Kidney (tissue), 14 donors: Measurements from ENCODE around the gene ALKBH3. TPM values are rescaled to one million over a fixed set of nuclear protein-coding genes. Genes with fewer than 3 reads are reported as not detected.
A peak's percentile ranks its signal among the peaks of the same experiment; 100 is the strongest.

Experiments
- DNase-seq, 5 donors: peaks; one replicate each; pipeline ENCODE4 v3.0.0-alpha.2; 2013 to 2020
- FAIRE-seq: peaks from 2 replicates; lab custom pipeline; 2012; peaks lifted over from hg19 to GRCh38; lab: Jason Lieb, UNC
- H3K27ac ChIP-seq, 2 donors: one replicate each; pipeline ENCODE4 v1.7.0; 2013; ENCODE audit warnings: low read depth in 2 of 2, low read length in 2 of 2, inconsistent platforms in 1 of 2
- H3K27me3 ChIP-seq: one replicate; pipeline ENCODE4 v1.7.1; 2013; ENCODE audit warnings: low read length, inconsistent platforms; ENCODE audit not compliant: control insufficient read depth, insufficient read depth
- H3K36me3 ChIP-seq, 3 donors: one replicate each; pipeline versions ENCODE4 v1.7.0 to v1.7.1; 2013; ENCODE audit warnings: low read length in 3 of 3, control low read depth in 1 of 3, inconsistent platforms in 1 of 3; ENCODE audit not compliant: insufficient read depth in 3 of 3, control insufficient read depth in 2 of 3
- H3K4me1 ChIP-seq, 3 donors: one replicate each; pipeline versions ENCODE4 v1.7.0 to v1.7.1; 2013; ENCODE audit warnings: low read length in 3 of 3, inconsistent platforms in 1 of 3, low read depth in 1 of 3; ENCODE audit not compliant: control insufficient read depth in 2 of 3, insufficient read depth in 2 of 3
- H3K4me3 ChIP-seq, 3 donors: one replicate each; pipeline versions ENCODE4 v1.7.0 to v1.8.1; 2013; ENCODE audit warnings: low read length in 3 of 3, control low read depth in 1 of 3, inconsistent platforms in 1 of 3
- H3K9ac ChIP-seq, 3 donors: one replicate each; pipeline versions ENCODE4 v1.7.0 to v1.7.1; 2013; ENCODE audit warnings: low read length in 3 of 3, control low read depth in 1 of 3, inconsistent platforms in 1 of 3
- H3K9me3 ChIP-seq, 3 donors: one replicate each; pipeline versions ENCODE4 v1.7.0 to v1.7.1; 2013; ENCODE audit warnings: low read length in 3 of 3, control low read depth in 1 of 3, inconsistent platforms in 1 of 3; ENCODE audit not compliant: control insufficient read depth in 2 of 3, insufficient read depth in 1 of 3
- intact Hi-C: fragments of 100-400 bp; cut with DNase I; formaldehyde crosslinking; loops from one replicate; pipeline ENCODE4 v1.11.1; 2022
- polyA plus RNA-seq: library from polyadenylated mRNA; stranded (reverse); fragments of 350-450 nt; fragmentation: Illumina TruSeq; extraction: RNeasy Lipid Tissue Mini Kit (QIAGEN cat#74804); gene quantifications from one replicate; pipeline ENCODE4 v1.2.3, GENCODE V29; 2014; ENCODE audit warnings: low read depth, low replicate concordance; ENCODE audit not compliant: insufficient read depth
- total RNA-seq: library from RNA; stranded (reverse); fragmentation: NEBNext Ultra II Directional; extraction: Animal tissue kit (Norgen Biotek cat#: 25700); gene quantifications from one replicate; pipeline ENCODE4 v1.2.1, GENCODE V29; 2021
- TF ChIP-seq, protein P1 (sequence below): IDR thresholded peaks from 3 replicates; pipeline ENCODE4 v1.5.1; 2012; ENCODE audit warnings: mild to moderate bottlenecking, moderate library complexity, borderline replicate concordance; ENCODE audit not compliant: insufficient read depth; ENCODE audit errors: extremely low read depth
- donor health status: control.
- donor health status: control.
- donor health status: control.
- donor health status: control.
- donor health status: control.
- donor health status: DM: yes; HTN: yes; CAD: no.
- donor health status: Normal renal cell carcinoma (clear cell type).

Gene ALKBH3
- total and polyA plus RNA-seq, 2 donors from 2014 or later: 23.8 to 49.0 TPM

DNA sequence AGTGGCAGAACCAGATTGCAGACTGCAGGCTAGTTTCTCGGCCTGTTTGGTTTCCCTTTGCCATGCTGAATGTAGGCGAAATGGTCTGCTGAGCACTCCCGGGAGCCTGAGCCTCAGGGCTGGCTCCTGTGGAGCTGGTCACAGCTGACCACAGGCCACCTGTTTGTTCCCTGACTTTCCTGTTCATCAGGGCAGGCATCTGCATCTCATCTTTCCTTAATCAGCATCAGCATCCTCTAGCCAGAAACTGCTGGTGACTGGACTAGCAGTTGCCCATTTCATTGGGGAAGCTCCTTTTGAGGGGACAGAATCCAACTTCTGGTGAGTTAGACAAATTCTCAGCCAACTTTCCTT, 41.6 kb downstream of the ALKBH3 start:
- no peak overlapping the region for H3K9ac ChIP-seq
- no peak for FAIRE-seq
- peaks cover 2 to 9% (median 4%) of the 10 kb centered on the region in 3 donors for H3K4me1 ChIP-seq
- H3K36me3 ChIP-seq: peaks cover 5 to 28% (median 8%) of the 10 kb centered on the region in 3 donors
- TF ChIP-seq, protein P1, sequence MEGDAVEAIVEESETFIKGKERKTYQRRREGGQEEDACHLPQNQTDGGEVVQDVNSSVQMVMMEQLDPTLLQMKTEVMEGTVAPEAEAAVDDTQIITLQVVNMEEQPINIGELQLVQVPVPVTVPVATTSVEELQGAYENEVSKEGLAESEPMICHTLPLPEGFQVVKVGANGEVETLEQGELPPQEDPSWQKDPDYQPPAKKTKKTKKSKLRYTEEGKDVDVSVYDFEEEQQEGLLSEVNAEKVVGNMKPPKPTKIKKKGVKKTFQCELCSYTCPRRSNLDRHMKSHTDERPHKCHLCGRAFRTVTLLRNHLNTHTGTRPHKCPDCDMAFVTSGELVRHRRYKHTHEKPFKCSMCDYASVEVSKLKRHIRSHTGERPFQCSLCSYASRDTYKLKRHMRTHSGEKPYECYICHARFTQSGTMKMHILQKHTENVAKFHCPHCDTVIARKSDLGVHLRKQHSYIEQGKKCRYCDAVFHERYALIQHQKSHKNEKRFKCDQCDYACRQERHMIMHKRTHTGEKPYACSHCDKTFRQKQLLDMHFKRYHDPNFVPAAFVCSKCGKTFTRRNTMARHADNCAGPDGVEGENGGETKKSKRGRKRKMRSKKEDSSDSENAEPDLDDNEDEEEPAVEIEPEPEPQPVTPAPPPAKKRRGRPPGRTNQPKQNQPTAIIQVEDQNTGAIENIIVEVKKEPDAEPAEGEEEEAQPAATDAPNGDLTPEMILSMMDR: no peak
- no peak overlapping the region for H3K4me3 ChIP-seq
- intact Hi-C loops: no loop called here
- H3K27me3 ChIP-seq: no peaks in the 10 kb centered on the region
- H3K27ac ChIP-seq: peak overlapping the region; percentile 25 to 66
- DNase-seq: peak in 1 of 5 donors; percentile 26
- no peaks in the 10 kb centered on the region for H3K9me3 ChIP-seq

DNA sequence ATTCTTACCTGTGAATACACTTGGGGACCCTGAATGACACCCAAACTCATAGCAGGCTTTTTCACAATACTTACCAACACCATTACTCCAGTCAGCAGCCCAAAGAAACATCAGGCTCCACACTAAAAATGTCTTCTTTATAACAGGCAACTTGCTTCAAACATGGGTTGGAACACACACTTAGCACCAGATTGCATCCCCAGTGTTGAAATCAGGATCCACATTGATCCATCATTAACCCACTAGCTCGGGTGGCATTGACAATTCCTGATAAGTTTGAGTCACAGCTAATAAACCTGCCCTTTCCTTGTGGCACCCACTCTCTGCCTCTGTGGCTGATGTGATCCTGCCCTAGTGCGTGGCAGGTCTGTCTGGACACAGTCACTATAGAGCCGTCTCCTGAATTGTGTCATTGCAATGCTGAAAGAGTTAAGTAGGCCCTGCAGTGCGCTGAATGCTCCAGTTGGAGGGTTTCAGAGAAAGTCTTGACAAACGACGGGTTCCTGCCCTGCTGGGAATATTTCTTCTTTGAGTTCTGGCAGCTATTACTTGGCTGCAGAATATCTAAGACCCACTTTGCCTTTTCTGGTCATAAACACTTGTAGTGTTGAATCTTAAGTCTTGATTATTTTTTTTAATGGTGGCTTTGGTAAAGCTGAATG, 42.2 kb downstream of the ALKBH3 start:
- FAIRE-seq (no peak), DNase-seq (peak in 4 of 5 donors; percentile 25 to 88 (median 53))
- intact Hi-C loops: no loop called here
- Histone ChIP-seq H3K9ac (no peak overlapping the region), H3K4me3 (no peak overlapping the region), H3K27ac (peak overlapping the region; percentile 66 to 71), H3K9me3 (no peaks in the 10 kb centered on the region), H3K27me3 (no peaks in the 10 kb centered on the region), H3K36me3 (peaks cover 5 to 27% (median 8%) of the 10 kb centered on the region in 3 donors), H3K4me1 (peaks cover 2 to 9% (median 4%) of the 10 kb centered on the region in 3 donors)
- TF ChIP-seq, protein P1: no peak

DNA sequence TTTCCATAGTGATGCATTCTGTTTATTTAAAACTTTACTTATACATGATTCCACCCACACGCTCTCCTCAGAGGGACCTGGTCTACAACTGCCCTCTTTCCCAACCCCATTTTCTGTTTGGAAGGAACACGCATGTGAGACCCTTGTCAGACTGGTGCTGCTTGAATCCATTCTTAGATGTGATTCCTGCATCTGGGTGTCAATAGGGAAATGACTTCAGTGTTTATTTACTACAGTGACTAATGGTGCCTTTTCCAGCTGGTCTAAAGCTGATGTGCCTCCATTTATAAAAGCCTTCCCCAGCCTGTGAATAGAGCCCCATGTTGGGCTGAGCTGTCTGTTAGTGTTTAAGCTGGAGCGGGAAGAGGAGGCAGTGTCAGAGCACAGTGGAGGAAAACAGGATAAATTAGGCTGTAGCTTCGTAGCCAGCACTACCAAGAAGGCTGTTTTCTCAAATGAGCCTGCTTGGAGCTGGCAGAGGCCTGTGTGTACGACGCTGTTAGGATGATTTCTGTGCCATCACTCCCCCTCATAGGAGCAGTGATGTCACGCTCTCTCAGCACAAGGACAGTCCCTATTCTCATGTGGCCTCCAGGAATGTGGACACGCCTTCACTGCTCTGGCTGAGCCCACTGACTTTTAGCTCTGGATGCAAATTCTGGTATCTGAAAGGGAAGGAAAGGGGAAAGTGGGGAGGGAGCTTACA, 42.9 kb downstream of the ALKBH3 start:
- Histone ChIP-seq H3K36me3 (peaks cover 5 to 21% (median 8%) of the 10 kb centered on the region in 3 donors), H3K4me1 (peaks cover 2 to 9% (median 4%) of the 10 kb centered on the region in 3 donors), H3K9ac (no peak overlapping the region), H3K27ac (peak overlapping the region; percentile 66 to 71), H3K4me3 (peak overlapping the region in 1 of 3 donors; percentile 4), H3K27me3 (no peaks in the 10 kb centered on the region), H3K9me3 (no peaks in the 10 kb centered on the region)
- DNase-seq (peak; percentile 66 to 89 (median 78)), FAIRE-seq (no peak)
- intact Hi-C loops: no loop called here
- TF ChIP-seq, protein P1: no peak
